HCT116 (cell line): ENCODE results near the gene PTX3. TPM values are rescaled to one million over a fixed set of nuclear protein-coding genes. Genes with fewer than 3 reads are reported as not detected.

Source experiments
- ATAC-seq: fragments of 200-7000 bp; cut with Tn5 transposase; 2 replicates; pipeline ENCODE4 v1.9.1; 2020; ENCODE audit warnings: mild to moderate bottlenecking, moderate library complexity
- BruUV-seq: library from RNA; stranded (reverse); fragments of 400-500 nt; replicated peaks from 2 replicates; lab custom pipeline; 2021; lab: Mats Ljungman, UMichigan
- CTCF ChIA-PET: fragments of 300-600 bp; sonication (Branson Sonifier 250); formaldehyde crosslinking; loops from one replicate; lab custom pipeline; 2021; ENCODE audit warnings: antibody characterized with exemption; lab: Charles Lee
- POLR2A ChIA-PET: fragments of 300-600, 350-600 bp; sonication (Branson Sonifier 250); formaldehyde crosslinking; loops from one replicate; lab custom pipeline; 2021; ENCODE audit warnings: antibody characterized with exemption; lab: Charles Lee
- RAD21 ChIA-PET, 2 experiments: fragments of 300-600 bp; sonication (Branson Sonifier 250); formaldehyde crosslinking; loops; one replicate each; lab custom pipeline; 2023; ENCODE audit warnings: low total read pairs in 2 of 2; ENCODE audit not compliant: uncharacterized antibody in 2 of 2, unreplicated experiment in 2 of 2, low non-redundant PET in 1 of 2; lab: Charles Lee
- DNase-seq: peaks from one replicate; pipeline ENCODE4 v3.0.0-alpha.2; 2010; ENCODE audit warnings: low read depth, low spot score
- H2AFZ ChIP-seq: fragments of 200-600 bp; shearing (Covaris generic), sonication (generic); 2 replicates; pipeline ENCODE4 v1.6.1; 2017; ENCODE audit warnings: low read depth, mixed run types, mixed read lengths, antibody characterized with exemption, low read length; ENCODE audit not compliant: poor library complexity, severe bottlenecking
- H3K27ac ChIP-seq: 2 replicates; pipeline ENCODE4 v1.5.1; 2012; ENCODE audit warnings: low read depth, low read length
- H3K27me3 ChIP-seq: fragments of 200-600 bp; sonication (generic); 2 replicates; pipeline ENCODE4 v1.6.1; 2016; ENCODE audit warnings: mixed run types, low read length, mixed read lengths; ENCODE audit not compliant: insufficient read depth
- H3K36me3 ChIP-seq, 2 experiments: fragments of 200-500 bp in 1 of 2; fragments of 200-600 bp in 1 of 2; sonication (Bioruptor generic) in 1 of 2; sonication (generic) in 1 of 2; 2 replicates each; pipeline versions ENCODE4 v1.5.1 to v1.6.1; 2014 to 2016; ENCODE audit warnings: low read length in 2 of 2, inconsistent platforms in 1 of 2, mixed read lengths in 1 of 2, mixed run types in 1 of 2; ENCODE audit not compliant: insufficient read depth in 2 of 2, control insufficient read depth in 1 of 2
- H3K4me1 ChIP-seq, 2 experiments: fragments of 200-600 bp in 1 of 2; sonication (generic) in 1 of 2; 2 replicates each; pipeline versions ENCODE4 v1.5.1 to v1.6.1; 2012 to 2017; ENCODE audit warnings: low read length in 2 of 2, inconsistent platforms in 1 of 2, mild to moderate bottlenecking in 1 of 2, mixed read lengths in 1 of 2, mixed run types in 1 of 2, moderate library complexity in 1 of 2; ENCODE audit not compliant: insufficient read depth in 2 of 2, control insufficient read depth in 1 of 2
- H3K4me2 ChIP-seq: fragments of 200-600 bp; sonication (generic); 2 replicates; pipeline ENCODE4 v1.6.1; 2017; ENCODE audit warnings: mixed run types, low read length, mixed read lengths
- H3K4me3 ChIP-seq, 2 experiments: fragments of 200-600 bp in 1 of 2; sonication (generic) in 1 of 2; replicated peaks in 1 of 2; 2 replicates each; pipeline ENCODE4 v1.5.1; 2011 to 2016; ENCODE audit warnings: low read length in 2 of 2, control low read depth in 1 of 2, low read depth in 1 of 2, mild to moderate bottlenecking in 1 of 2, mixed read lengths in 1 of 2, mixed run types in 1 of 2
- H3K79me2 ChIP-seq: fragments of 200-600 bp; sonication (generic); 2 replicates; pipeline ENCODE4 v1.6.1; 2017; ENCODE audit warnings: mild to moderate bottlenecking, mixed run types, low read length, moderate library complexity, mixed read lengths; ENCODE audit not compliant: insufficient read depth
- H3K9ac ChIP-seq: fragments of 200-600 bp; sonication (generic); 2 replicates; pipeline ENCODE4 v1.6.1; 2016; ENCODE audit warnings: low read length, mixed read lengths
- H3K9me2 ChIP-seq: fragments of 200-600 bp; sonication (generic), shearing (Covaris generic); 2 replicates; pipeline ENCODE4 v1.6.1; 2017; ENCODE audit warnings: mixed run types, mild to moderate bottlenecking, moderate library complexity; ENCODE audit not compliant: insufficient read depth
- H3K9me3 ChIP-seq, 2 experiments: fragments of 200-500 bp in 1 of 2; fragments of 200-600 bp in 1 of 2; sonication (Bioruptor generic) in 1 of 2; sonication (generic) in 1 of 2; 2 replicates each; pipeline ENCODE4 v1.6.1; 2014 to 2017; ENCODE audit warnings: low read length in 2 of 2, mixed read lengths in 2 of 2, inconsistent platforms in 1 of 2, low read depth in 1 of 2, mild to moderate bottlenecking in 1 of 2, mixed run types in 1 of 2, moderate library complexity in 1 of 2; ENCODE audit not compliant: control insufficient read depth in 1 of 2, insufficient read depth in 1 of 2
- H4K20me1 ChIP-seq: fragments of 200-600 bp; sonication (generic), shearing (Covaris generic); 2 replicates; pipeline ENCODE4 v1.6.1; 2017; ENCODE audit warnings: mixed run types, mild to moderate bottlenecking, moderate library complexity; ENCODE audit not compliant: insufficient read depth
- EZH2phosphoT487 ChIP-seq: fragments of 200-600 bp; IDR thresholded peaks from 2 replicates; pipeline ENCODE4 v1.6.1; 2018; ENCODE audit warnings: antibody characterized with exemption, borderline replicate concordance
- JUND ChIP-seq: IDR thresholded peaks from 2 replicates; pipeline ENCODE4 v1.6.1; 2012
- POLR2AphosphoS5 ChIP-seq: IDR thresholded peaks from 2 replicates; pipeline ENCODE4 v1.6.1; 2011; ENCODE audit warnings: mild to moderate bottlenecking, low read depth, low read length, moderate library complexity
- SIN3A ChIP-seq: IDR thresholded peaks from 2 replicates; pipeline ENCODE4 v1.6.1; 2012; ENCODE audit warnings: low read depth
- SP1 ChIP-seq: IDR thresholded peaks from 2 replicates; pipeline ENCODE4 v1.6.1; 2012; ENCODE audit warnings: low read depth
- ZBTB33 ChIP-seq: IDR thresholded peaks from 2 replicates; pipeline ENCODE4 v1.6.1; 2011; ENCODE audit warnings: mild to moderate bottlenecking, low read length, moderate library complexity; ENCODE audit not compliant: insufficient replicate concordance; ENCODE audit errors: extremely low read depth
- ZNF274 ChIP-seq: fragments of 200-500 bp; sonication (Bioruptor generic); IDR thresholded peaks from 2 replicates; pipeline ENCODE4 v1.6.1; 2014; ENCODE audit warnings: mild to moderate bottlenecking, low read depth, low read length, inconsistent platforms
- intact Hi-C: fragments of 100-400 bp; cut with micrococcal nuclease; formaldehyde crosslinking; loops from 2 replicates; pipeline ENCODE4 v1.10.0; 2022
- total RNA-seq: library from RNA; stranded (reverse); gene quantifications from one replicate; pipeline ENCODE4 v1.2.1, GENCODE V29; 2021; ENCODE audit not compliant: unreplicated experiment
- TF ChIP-seq, protein P1 (sequence below): IDR thresholded peaks from 2 replicates; pipeline ENCODE4 v1.6.1; 2012
- TF ChIP-seq, protein P2 (sequence below): IDR thresholded peaks from 2 replicates; pipeline ENCODE4 v1.6.1; 2012

Gene PTX3
- total RNA-seq, 1 experiment from 2014 or later = 0.37 TPM

DNA sequence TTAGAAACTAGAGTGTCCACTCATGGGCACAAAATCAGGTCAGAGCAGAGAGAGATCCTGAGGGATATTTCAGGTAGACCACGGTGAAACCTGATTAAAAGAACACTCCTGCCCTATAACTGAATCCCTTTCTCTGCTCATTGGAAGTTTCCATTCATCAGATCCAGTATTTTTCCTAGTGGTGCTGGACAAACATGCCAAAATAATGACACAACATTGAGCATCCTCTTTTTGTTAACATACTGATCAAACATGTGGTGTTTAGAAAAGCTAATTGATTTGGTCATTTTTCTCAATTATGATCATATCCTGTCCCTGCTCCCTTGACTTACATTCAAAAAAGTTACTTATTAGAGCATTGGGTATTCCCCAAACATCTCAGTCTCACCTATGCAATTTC lies 27.2 kb downstream of the PTX3 start:
- no TSS peak for BruUV-seq
- Histone ChIP-seq H3K9me3 (no peaks in the 10 kb centered on the region), H3K4me2 (no peak overlapping the region), H3K27me3 (no peaks in the 10 kb centered on the region), H3K4me3 (no peak overlapping the region), H3K36me3 (no peaks in the 10 kb centered on the region), H4K20me1 (no peaks in the 10 kb centered on the region), H3K4me1 (no peaks in the 10 kb centered on the region), H3K9me2 (no peaks in the 10 kb centered on the region), H3K9ac (no peak overlapping the region), H2AFZ (no peak overlapping the region), H3K79me2 (no peaks in the 10 kb centered on the region), H3K27ac (no peak overlapping the region)
- ChIA-PET CTCF (no interaction called here), RAD21 (no interaction called here), POLR2A (no interaction called here)
- intact Hi-C loops = no loop called here
- ATAC-seq (no peak), DNase-seq (no peak)
- TF ChIP-seq SP1 (no peak), ZBTB33 (no peak), JUND (no peak), POLR2AphosphoS5 (no peak), ZNF274 (no peak), SIN3A (no peak), EZH2phosphoT487 (no peak)
- TF ChIP-seq, protein P1, sequence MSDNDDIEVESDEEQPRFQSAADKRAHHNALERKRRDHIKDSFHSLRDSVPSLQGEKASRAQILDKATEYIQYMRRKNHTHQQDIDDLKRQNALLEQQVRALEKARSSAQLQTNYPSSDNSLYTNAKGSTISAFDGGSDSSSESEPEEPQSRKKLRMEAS = no peak
- TF ChIP-seq, protein P2, sequence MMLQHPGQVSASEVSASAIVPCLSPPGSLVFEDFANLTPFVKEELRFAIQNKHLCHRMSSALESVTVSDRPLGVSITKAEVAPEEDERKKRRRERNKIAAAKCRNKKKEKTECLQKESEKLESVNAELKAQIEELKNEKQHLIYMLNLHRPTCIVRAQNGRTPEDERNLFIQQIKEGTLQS = no peak
